NCI-H510A treated with DMSO at 0.1 percent for 48 hours (cell line): Measurements from ENCODE around the gene RAB7B.
A peak's percentile ranks its signal among the peaks of the same experiment; 100 is the strongest.
"Not testable (repeated sequence)": the region's sequence is repeated elsewhere in the genome, so short reads cannot be mapped to it uniquely, and the experiment has no call there.

Source experiments
- DNase-seq: peaks from one replicate; lab custom pipeline; 2025; lab: John Stamatoyannopoulos, UW

The RAB7B gene, protein sequence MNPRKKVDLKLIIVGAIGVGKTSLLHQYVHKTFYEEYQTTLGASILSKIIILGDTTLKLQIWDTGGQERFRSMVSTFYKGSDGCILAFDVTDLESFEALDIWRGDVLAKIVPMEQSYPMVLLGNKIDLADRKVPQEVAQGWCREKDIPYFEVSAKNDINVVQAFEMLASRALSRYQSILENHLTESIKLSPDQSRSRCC

DNA sequence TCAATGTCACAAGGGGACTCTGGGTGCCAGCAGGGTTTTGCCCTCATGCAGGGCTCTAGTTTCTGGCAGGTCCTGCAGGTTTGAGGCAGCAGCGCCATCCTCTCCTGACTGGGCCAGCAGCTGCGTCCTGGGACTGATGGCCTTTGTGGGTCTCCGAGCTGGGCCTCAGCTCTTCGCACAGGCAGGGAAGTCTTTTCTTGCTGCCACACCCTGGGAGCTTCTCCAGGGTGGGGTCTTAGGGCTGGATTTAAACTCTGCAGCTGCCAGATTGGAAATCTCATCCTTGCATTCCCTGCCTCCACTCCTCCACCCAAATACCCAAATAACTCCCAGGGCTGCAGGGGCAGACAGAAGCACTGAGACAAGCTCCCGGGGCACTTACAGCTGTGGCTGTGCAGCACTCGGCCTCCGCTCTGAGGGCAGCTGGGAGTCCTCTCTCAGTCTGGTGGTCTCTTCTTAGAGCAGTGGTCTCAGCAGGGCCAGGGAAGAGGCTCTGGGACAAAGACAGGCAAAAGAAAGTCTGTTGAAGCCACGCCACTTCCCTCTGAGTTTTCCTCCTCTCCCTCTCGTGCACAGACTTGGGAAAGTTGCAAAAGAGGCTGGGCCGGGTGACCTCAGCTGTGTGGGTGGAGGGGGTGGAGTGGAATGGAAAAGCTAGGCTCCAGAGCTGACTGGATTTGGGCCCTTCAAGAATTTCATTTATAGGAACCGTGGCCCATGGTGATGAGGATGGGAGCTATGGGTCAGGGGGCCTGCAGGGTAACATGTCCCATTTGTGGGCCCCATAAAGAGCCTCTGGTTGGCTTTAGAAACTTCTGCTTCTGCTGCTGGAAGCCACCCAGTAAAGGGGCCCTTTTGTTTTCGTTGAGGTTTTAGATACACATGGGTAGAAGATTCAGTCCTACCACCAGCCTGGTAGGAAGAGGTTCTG is at the start of gene RAB7B:
TSS of gene RAB7B (minus strand) at position 525 of the 931 bp plus-strand sequence. CDS start 9,260 bp downstream, outside the sequence.
- no peak for DNase-seq

DNA sequence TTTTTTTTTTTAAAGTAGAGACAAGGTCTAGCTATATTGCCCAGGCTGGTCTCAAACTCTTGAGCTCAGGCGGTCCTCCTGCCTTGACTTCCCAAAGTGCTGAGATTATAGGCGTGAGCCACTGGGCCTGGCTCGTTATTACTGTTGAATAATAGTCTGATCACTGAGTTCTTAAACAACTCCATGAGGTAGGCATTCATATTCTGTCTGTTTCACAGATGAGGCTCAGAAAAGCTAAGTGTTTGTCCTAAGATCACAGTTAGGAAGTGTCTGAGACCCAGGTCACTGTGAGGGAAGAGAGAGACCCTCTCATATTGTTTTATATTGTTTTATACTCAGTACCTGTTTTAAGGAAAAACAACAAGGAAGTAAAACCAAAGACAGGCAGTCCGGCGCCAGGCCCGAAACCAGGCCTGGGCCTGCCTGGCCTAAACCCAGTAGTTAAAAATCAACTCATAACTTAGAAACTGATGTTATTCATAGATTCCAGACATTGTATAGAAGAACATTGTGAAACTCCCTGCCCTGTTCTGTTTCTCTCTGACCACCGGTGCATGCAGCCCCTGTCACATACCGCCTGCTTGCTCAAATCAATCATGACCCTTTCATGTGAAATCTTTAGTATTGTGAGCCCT is 49.2 kb upstream of the RAB7B start:
- DNase-seq = not testable (repeated sequence)

DNA sequence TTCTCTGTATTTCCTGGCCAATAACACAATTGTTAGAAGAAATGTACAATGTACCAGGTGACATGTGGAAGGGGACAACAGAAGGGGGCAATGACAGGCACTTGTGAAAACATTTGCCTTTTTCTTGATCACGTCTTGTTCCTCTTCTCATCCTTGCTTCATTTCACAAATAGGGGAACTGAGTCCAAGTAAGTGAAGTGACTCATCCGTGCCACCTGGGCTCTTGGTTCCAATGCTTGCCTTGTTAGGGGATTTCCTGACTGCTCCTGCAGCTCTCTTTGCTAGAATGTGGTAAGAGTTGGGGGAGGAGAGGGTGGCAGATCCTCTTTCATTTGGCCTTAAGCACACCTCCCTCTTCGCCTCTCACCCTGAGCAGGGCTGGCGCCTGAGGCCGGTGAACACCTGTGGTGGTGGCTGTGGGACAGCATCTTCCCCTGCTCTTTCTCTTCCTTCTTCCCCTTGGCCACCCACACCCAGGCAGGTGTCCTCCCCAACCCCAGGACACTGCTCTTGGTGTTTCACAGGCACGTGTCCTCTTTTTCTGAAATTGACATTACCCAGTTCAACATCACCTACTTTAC is 47.5 kb upstream of the RAB7B start:
- DNase-seq = peak; percentile 15

DNA sequence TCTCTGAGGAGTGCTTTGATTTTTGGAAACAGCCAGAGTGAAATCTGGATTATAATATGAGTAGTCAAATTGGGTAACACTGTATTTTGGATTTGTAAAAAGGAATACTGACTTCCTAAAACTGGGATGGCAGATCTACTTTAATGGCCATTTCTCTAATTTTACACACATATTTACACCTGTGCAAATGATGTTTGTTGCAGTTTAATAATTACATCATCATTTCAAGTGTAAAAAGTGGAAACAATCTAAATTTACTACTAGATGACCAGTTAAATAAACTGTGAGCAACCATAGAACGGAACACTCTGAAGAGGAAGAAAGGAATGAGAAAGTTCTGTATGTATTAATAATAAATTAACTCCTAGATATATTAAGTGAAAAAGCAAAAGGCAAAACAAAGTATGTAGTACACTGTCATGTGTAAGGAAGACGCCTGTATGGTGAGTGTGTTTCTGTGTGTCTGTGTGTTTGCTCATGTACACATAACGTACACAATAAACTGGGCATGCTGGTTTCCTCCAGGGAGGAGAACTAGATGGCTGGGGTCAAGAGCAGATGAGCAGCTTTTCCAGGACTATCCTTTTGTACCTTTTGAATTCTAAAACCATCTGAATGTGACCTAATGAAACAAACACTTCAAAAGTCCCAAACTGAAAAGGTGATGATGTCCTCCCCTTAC is 46.9 kb upstream of the RAB7B start:
- no peak for DNase-seq

DNA sequence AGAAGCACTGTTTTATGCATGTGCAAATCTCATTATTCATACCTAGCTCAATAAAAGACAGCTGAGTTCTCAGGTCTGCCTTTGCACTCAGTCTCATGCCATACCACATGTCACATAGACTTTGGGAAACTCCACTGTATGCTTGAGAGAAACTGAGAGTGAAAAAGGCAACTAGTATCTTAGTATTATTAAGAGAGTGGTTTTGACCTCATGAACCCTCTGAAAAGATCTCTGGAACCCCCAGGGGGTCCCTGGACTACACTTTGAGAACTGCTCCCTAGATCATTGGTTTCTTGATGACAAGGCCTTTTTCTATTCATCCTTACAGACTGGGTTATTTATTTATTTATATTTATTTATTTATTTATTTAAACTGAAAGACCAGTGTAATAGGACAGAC is 46.1 kb upstream of the RAB7B start:
- DNase-seq = no peak

DNA sequence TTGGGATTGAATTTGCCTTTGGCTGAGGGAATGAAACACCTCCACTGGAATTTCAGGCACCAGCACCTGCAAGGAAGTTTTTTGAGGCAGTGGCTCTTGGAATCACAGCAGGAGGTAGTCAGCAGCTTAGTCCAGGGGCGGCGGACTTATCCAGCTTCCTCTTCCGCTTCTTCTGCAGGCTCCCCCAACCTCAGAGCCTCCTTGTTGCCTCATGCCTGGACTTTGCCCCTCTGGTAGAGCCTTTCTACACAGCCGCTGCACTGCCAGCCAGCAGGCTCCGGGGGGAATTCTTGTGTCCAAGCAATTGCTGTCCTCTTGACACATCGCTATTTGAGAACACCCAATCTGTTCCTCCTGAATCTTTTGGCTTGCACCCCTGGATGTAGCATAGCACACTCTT is 45.4 kb upstream of the RAB7B start:
- no peak for DNase-seq

DNA sequence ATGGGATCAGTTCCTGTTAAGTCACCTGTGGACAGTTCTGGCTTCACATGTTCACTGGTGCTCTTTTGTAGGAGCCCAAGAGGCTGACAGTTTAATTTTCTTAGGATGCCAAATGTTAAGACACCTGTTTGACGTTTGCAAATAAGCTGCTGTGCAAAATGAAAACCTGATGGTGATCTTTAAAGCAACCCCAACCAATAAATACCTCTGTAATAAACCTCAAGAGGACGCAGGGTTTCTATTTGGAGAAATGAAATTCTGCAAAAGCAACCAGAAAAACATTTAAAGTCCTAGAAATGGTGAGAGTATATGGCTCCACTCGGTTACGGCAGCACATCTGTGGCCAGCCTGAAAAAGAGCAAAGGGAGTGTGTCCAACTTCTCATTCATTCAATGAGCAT is 44.1 kb upstream of the RAB7B start:
- DNase-seq = no peak

DNA sequence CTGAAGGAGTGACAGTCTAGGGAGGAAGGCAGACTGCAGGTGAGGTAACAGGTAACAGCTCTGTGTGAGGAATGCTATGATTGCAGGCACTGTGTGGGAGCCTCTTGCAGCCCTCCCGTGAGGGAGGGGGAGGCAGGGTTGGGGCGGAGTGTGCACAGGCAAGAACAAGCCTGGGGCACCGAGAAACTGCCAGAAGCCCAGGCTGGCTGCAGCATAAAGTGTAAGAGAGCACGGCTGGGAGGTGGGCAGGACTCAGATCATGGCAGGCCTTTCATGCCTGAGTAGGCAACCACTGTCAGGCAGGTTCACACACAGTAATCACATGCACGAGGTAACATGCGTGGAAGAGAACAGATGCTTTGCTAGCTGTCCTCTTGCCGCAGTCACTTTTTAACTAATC is 38.4 kb upstream of the RAB7B start:
- peak; percentile 66 for DNase-seq

DNA sequence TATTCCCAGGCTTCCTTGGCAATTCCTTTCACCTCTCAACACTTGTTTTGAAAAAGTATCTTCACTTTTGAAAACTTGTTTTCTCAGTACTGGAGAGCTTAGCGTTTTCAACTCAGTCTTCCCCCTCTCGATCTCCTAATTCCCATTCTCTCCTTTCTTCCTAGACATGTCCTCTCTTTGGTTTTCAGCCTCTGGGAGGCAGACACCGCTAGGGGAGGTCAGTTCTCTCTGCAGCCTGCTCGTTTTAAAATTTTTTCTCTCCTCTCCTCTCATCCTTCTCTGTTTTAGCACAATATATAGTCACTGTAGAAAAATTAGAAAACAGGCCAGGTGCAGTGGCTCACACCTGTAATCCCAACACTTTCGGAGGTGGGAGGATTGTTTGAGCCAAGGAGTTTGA is 37.1 kb upstream of the RAB7B start:
- no peak for DNase-seq

DNA sequence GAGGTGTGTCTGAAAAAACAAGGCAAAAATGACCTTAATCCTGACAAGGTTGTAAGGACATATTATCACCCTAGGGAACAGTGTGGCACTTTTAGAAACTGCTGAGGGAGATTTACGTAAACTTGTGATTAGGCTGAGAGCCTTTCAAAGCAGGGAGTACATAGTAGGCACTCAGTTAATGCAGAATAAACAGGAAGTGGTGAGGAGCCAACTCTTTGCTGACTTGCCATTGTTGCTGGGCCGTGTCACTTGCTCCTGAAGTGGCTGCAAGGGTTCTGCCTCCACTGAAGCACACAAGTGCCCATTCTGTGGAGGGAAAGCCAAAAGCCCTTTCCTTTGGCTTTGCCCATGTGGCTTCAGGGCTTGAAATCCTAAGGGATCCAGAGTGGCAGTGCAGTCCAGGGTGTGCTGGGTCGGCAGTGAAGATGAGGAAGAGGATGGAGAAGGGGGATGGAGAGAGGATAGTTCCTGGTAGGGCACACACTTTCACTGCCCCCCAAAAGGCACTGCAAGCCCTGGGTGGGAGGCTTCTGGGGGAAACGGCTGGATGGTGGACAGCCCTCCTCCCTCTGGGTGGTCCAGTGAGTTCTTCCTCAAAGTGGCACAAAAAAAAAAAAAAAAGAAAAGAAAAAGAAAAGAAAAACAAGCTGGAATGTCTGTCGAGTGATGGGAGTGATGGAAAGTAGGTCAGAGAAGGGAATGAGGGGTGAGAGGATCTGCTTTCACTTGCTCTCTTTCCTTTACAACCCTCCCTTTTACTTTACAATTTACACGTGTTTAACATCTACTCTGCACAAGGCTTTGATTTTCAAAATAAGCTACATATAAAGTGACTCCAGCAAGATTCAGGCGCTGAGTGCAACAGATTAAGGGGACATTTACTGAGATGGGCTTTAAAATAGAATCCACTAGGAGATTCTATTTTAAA is 36.1 kb upstream of the RAB7B start:
- no peak for DNase-seq

DNA sequence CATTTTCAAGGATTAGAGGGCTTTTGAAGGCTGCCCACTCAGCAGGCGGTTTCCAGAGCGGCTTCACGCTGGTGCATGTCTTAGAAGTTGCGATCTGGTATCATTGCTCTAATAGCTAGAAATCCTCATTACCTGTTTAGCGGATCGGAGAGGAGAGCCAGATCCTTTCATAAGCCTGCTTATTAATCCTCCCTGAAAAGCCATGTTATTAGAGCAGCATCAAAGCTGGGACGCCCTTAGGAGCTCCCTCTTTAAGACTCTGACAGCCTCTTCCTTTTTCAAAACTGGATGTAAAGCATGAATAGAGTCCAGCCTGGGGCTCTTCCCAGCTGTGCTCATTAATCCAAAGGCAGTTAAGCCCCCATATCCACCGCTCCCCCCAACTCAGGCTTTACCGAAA is 34.4 kb upstream of the RAB7B start:
- peak; percentile 28 for DNase-seq

DNA sequence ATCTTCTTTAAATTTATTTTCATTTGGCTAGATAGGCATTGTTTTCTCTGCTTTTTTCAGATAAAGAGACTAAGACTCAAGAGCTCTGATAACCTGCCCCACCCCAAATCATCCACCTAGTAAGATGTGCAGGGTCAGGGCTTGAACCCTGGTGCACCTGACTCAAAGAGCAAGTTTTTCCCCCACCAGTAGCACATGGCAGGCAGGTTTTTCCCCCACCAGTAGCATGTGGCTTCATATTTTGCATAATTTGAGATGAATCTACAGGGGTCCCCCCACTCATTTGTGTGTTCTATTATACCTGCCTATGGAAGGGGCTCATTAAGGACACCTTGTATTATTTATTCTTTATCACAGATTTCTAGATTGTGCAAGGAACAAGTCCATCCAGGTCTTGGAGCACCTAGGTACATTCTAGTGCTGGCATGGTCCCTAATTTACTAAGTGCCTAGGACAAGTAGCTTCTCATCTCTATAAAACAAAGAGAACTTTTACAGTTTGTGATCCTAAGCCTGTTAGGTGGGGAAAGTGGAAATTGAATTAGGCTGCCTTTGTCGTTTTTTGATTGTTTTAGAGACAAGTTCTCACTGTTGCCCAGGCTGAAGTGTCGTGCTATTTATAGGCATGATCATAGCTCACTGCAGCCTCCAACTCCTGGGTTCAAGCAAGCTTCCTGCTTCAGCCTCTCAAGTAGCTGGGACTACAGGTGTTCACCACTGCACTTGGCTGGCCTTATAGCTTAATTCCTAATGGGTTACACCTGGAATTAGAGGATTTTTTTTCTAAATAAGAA is 33.7 kb upstream of the RAB7B start:
- peak; percentile 45 for DNase-seq

DNA sequence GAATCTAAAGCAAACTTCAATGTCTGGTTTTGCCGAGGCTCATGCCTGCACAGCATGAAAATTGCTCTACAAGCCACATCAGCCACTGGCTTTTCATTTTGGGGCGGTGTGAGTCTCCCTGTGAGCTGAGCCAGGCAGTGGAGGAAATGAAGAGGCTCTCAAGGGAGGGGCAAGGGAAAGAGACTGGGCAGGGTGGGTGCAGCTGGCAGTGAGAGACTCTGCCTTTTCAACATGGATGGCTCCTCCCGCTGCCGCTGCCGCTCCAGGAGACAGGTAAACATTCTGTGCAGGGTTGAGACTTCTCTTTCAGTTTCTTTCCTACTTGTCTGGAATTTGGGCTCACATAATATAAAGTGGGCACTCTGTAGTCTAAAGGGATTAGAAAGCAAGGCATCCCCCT is 31.8 kb upstream of the RAB7B start:
- peak; percentile 89 for DNase-seq

DNA sequence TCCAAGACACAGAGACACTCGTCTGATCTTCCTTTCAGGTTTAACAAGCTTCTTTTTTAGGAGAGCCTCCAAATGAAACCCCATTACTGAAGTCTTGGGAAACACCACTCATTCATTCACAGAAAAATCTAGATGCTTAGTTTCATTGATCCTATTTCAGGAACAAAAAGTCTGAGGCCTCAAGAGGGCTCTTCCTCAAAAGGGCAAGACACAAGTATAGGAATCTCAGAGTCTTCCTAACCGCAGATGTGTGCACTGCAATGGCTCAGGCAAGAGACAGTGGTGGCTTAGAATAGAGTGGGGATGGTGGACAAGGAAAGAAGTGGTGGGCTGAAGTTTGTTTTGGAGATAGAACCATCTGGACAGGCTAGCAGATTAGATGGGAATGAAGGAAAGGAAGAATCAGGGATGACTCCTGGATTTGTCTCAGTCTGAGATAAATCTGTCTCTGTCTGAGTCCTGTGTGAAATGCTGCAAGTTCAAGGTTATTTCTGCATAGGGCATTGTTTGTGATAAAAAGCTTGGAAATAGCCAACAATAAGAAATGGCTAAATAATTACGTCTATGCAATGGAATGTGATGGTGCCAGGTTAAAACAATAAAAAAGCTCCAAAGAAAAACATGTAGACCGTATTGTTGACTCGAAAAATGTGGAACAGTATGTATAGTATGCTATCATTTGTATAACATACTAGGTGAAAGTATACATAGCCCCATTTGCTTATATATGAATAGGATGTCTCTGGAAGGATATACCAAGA is 29.4 kb upstream of the RAB7B start:
- DNase-seq = no peak

DNA sequence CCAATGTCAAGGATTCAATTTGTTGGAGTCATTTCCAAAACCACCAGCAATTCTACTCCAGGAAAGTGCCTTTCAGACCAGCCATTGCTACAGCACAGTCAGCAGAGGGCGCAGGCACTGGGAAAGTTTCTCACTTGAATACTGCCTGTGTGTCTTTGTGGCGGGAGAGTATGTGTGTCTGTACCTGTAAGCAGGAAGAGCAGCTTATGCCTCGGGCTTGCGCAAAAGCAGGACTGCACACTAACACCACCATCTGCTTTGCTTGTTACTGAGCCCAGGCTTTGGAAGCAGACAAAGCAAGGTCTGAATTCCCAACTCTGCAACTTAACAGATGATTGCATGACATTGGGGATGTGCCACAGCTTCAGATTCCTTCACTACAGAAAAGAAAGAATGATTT is 27.5 kb upstream of the RAB7B start:
- DNase-seq = peak; percentile 91

DNA sequence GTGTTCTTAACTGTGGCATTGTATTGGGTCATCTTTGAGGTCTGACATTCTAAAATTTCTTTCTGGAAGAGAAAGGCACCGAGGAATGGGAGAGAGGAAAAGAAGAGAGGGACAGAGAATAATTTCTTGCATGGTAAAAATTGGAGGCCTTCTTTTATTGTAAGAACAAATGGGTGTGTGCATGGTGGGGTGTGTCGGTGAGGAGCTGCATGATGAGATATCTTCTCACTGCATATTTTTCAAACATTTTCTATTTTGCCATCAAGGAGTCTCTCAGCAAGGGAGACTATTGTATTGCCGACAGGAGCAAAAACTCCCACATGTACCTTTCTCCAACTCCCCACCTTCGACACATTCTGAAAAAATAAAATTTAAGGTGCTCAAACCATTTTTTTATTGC is 27.0 kb upstream of the RAB7B start:
- no peak for DNase-seq

DNA sequence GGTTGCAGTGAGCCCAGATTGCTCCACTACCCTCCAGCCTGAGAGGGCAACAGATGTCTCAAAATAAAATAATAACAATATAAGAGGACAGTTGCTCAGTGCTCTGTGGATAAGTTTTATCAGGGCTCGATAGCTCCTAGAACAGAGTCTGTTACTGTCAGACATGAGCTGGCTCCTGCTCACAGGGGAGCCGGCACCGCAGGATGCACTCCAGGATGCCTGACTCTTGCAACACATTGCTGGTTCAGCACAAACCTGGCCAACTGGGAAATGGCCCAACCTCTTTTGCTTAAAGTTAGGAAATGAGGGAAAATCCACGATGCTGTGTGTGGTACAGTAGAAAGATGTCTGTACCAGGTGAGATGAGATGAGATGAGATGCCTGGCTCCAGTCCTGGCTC is 26.3 kb upstream of the RAB7B start:
- no peak for DNase-seq

DNA sequence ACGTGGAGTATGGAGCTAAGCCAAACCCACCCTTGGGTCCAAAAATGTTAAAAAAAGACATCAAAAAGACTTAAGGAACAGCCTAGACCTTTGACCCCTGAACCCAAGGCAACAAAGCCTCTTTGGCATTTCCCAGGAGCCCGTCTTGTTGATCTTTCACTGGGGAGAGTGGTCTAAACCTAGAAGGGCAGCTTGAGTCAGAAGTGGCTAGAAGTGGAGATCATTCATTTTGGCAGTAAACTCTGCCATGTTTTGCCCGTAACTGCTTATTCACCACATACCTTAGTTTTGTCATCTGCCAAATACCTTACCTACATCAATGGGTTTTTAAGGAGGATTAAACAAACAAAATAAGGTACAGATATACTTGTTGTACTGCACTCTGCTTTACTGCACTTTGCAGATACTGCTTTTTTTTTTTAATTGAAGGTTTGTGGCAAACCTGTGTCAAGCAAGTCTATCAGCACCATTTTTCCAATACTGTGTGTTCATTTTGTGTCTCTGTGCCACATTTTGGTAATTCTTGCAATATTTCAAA is 22.2 kb upstream of the RAB7B start:
- DNase-seq = no peak

DNA sequence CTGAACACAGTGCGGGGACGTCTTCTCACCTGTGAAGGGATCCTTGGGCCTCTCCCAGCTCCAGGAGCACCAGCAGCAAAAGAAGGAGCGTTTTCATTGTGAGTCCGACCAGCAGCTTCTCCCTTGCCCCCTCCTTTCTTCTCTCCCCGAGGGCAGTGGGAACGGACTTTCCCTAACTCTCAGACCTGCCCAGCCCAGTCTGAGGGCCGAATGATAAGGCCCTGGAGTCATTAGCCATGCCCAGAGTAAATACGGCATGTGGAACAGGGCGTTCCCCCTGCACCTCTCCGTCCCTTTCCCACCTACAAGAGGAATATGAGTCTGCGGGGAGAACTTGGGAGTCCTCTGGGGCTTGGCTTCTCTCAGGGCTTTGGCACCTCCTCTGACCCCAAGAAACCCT is 20.5 kb upstream of the RAB7B start, which contains the start of gene CTSE:
TSS of gene CTSE (minus strand) at position 201 of the 400 bp plus-strand sequence. CDS start at position 97, 104 bp downstream.
- no peak for DNase-seq
